HEK293 (cell line): ENCODE results near the gene MAFF.
"Not testable (repeated sequence)": the region's sequence is repeated elsewhere in the genome, so short reads cannot be mapped to it uniquely, and the experiment has no call there.

ENCODE experiments used
- CTCF ChIA-PET: fragments of 350-600 bp; formaldehyde crosslinking; extraction: SDS; loops from one replicate; lab custom pipeline; 2021; ENCODE audit warnings: antibody characterized with exemption; lab: Yijun Ruan, JAX
- POLR2A ChIA-PET: fragments of 300-600 bp; formaldehyde crosslinking; extraction: SDS; loops from one replicate; lab custom pipeline; 2020; ENCODE audit warnings: antibody characterized with exemption, inconsistent platforms; lab: Yijun Ruan, JAX
- H3K27ac ChIP-seq: fragments of 200-500 bp; sonication (Bioruptor generic); 2 replicates; pipeline ENCODE4 v1.5.1; 2014; ENCODE audit warnings: low read depth, low read length, control low read depth, inconsistent platforms; ENCODE audit errors: extremely low read depth
- H3K36me3 ChIP-seq, 2 experiments: fragments of 200-500 bp in 1 of 2; sonication (Bioruptor generic) in 1 of 2; 1 replicate in 1 of 2; 2 replicates in 1 of 2; pipeline ENCODE4 v1.5.1; 2014 to 2017; ENCODE audit warnings: inconsistent platforms in 2 of 2, low read length in 2 of 2; ENCODE audit not compliant: control insufficient read depth in 2 of 2, insufficient read depth in 1 of 2
- H3K4me1 ChIP-seq: fragments of 200-500 bp; sonication (Bioruptor generic); 2 replicates; pipeline ENCODE4 v1.5.1; 2014; ENCODE audit warnings: mild to moderate bottlenecking, low read length, inconsistent platforms; ENCODE audit not compliant: control insufficient read depth, insufficient read depth
- H3K4me3 ChIP-seq: 2 replicates; pipeline ENCODE4 v1.5.1; 2011; ENCODE audit warnings: low read depth, mild to moderate bottlenecking, control low read depth, low read length, moderate library complexity
- H3K9me3 ChIP-seq: fragments of 200-500 bp; sonication (Bioruptor generic); 2 replicates; pipeline ENCODE4 v1.5.1; 2014; ENCODE audit warnings: low read depth, low read length, inconsistent platforms; ENCODE audit not compliant: control insufficient read depth, insufficient read depth
- HOXA7 ChIP-seq: sonication (generic); formaldehyde crosslinking; IDR thresholded peaks from 2 replicates; pipeline ENCODE4 v1.8.1; 2022; ENCODE audit warnings: missing genetic modification reagents, borderline replicate concordance
- KLF10 ChIP-seq: fragments of 450-650 bp; IDR thresholded peaks from 2 replicates; pipeline ENCODE4 v1.5.1; 2018; ENCODE audit warnings: missing biosample characterization, mild to moderate bottlenecking, missing genetic modification characterization
- MEIS1 ChIP-seq: sonication (generic); formaldehyde crosslinking; IDR thresholded peaks from 2 replicates; pipeline ENCODE4 v1.8.1; 2022; ENCODE audit warnings: missing genetic modification reagents, mild to moderate bottlenecking, borderline replicate concordance
- WT1 ChIP-seq: fragments of 450-650 bp; formaldehyde crosslinking; IDR thresholded peaks from 2 replicates; pipeline ENCODE4 v1.5.1; 2016; ENCODE audit warnings: missing biosample characterization, missing genetic modification characterization
- YY2 ChIP-seq: fragments of 450-650 bp; formaldehyde crosslinking; IDR thresholded peaks from 2 replicates; pipeline ENCODE4 v1.5.1; 2016; ENCODE audit warnings: missing biosample characterization, missing genetic modification characterization
- ZBTB7A ChIP-seq: fragments of 450-650 bp; formaldehyde crosslinking; IDR thresholded peaks from 2 replicates; pipeline ENCODE4 v1.5.1; 2016; ENCODE audit warnings: low read depth, missing biosample characterization, missing genetic modification characterization
- ZNF121 ChIP-seq: fragments of 450-650 bp; formaldehyde crosslinking; IDR thresholded peaks from 2 replicates; pipeline ENCODE4 v1.5.1; 2016; ENCODE audit warnings: missing biosample characterization, missing genetic modification characterization
- ZNF132 ChIP-seq: fragments of 450-650 bp; formaldehyde crosslinking; IDR thresholded peaks from 2 replicates; pipeline ENCODE4 v1.5.1; 2017; ENCODE audit warnings: missing biosample characterization, missing genetic modification characterization, borderline replicate concordance
- ZNF138 ChIP-seq: fragments of 450-650 bp; formaldehyde crosslinking; IDR thresholded peaks from 2 replicates; pipeline ENCODE4 v1.5.1; 2016; ENCODE audit warnings: missing biosample characterization, missing genetic modification characterization, borderline replicate concordance
- ZNF335 ChIP-seq: fragments of 450-650 bp; formaldehyde crosslinking; conservative IDR thresholded peaks from 2 replicates; pipeline ENCODE4 v1.5.1; 2016; ENCODE audit warnings: missing biosample characterization, missing genetic modification characterization
- ZNF394 ChIP-seq: fragments of 450-650 bp; formaldehyde crosslinking; IDR thresholded peaks from 2 replicates; pipeline ENCODE4 v1.5.1; 2016; ENCODE audit warnings: missing biosample characterization, missing genetic modification characterization, mild to moderate bottlenecking, moderate library complexity, borderline replicate concordance
- ZNF530 ChIP-seq: fragments of 450-650 bp; formaldehyde crosslinking; IDR thresholded peaks from 2 replicates; pipeline ENCODE4 v1.5.1; 2016; ENCODE audit warnings: low read depth, missing biosample characterization, missing genetic modification characterization
- ZNF701 ChIP-seq: fragments of 450-650 bp; formaldehyde crosslinking; IDR thresholded peaks from 2 replicates; pipeline ENCODE4 v1.5.1; 2016; ENCODE audit warnings: missing biosample characterization, missing genetic modification characterization
- TF ChIP-seq, protein P1 (sequence below): fragments of 450-650 bp; formaldehyde crosslinking; IDR thresholded peaks from 2 replicates; pipeline ENCODE4 v1.5.1; 2016; ENCODE audit warnings: missing biosample characterization, missing genetic modification characterization
- TF ChIP-seq, protein P2 (sequence below): fragments of 450-650 bp; formaldehyde crosslinking; IDR thresholded peaks from 2 replicates; pipeline ENCODE4 v1.5.1; 2016; ENCODE audit warnings: missing biosample characterization, missing genetic modification characterization, low read depth
- TF ChIP-seq, protein P3 (sequence below): fragments of 450-650 bp; formaldehyde crosslinking; IDR thresholded peaks from 2 replicates; pipeline ENCODE4 v1.5.0; 2017; ENCODE audit warnings: missing biosample characterization, missing genetic modification characterization, borderline replicate concordance
- TF ChIP-seq, protein P4 (sequence below): IDR thresholded peaks from 2 replicates; pipeline ENCODE4 v1.6.1; 2011; ENCODE audit warnings: mild to moderate bottlenecking, low read depth, low read length, borderline replicate concordance
- TF ChIP-seq, protein P5 (sequence below): fragments of 450-650 bp; formaldehyde crosslinking; IDR thresholded peaks from 2 replicates; pipeline ENCODE4 v1.5.1; 2016; ENCODE audit warnings: missing biosample characterization, missing genetic modification characterization

The MAFF gene

DNA sequence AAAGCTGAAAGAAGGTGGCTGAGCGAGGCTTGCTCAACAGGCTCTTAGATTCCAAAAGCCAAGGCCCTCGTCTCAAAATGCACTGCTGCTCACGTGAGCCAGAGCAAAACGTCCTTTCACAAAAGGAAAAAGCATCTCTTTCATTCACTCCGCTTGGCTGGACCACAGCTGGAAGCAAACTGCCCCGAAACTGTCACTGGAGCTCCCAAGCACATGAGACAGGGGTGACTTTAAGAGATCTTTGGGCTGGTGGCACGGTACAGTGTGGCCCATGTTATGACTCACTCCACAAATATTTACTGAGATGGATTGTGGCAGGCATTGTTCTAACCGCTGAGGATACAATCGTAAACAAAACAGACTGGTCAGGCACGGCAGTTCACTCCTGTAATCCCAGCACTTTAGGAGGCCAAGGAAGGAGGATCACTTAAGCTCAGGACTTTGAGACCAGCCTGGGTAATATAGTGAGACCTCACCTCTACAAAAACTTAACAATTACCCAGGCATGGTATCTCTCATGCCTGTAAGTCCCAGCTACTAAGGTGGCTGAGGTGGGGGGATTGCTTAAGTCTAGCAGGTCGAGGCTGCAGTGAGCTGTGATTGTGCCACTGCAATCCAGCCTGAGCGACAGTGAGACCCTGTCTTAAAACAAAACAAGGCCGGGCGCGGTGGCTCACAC is 23.7 kb upstream of the MAFF start (continued):
- TF ChIP-seq, protein P1, sequence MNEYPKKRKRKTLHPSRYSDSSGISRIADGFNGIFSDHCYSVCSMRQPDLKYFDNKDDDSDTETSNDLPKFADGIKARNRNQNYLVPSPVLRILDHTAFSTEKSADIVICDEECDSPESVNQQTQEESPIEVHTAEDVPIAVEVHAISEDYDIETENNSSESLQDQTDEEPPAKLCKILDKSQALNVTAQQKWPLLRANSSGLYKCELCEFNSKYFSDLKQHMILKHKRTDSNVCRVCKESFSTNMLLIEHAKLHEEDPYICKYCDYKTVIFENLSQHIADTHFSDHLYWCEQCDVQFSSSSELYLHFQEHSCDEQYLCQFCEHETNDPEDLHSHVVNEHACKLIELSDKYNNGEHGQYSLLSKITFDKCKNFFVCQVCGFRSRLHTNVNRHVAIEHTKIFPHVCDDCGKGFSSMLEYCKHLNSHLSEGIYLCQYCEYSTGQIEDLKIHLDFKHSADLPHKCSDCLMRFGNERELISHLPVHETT (tag by site-specific recombination) = peak; percentile 59; the same call in 1 of the 2 replicates
- TF ChIP-seq, all 188 proteins: peak for 35

DNA sequence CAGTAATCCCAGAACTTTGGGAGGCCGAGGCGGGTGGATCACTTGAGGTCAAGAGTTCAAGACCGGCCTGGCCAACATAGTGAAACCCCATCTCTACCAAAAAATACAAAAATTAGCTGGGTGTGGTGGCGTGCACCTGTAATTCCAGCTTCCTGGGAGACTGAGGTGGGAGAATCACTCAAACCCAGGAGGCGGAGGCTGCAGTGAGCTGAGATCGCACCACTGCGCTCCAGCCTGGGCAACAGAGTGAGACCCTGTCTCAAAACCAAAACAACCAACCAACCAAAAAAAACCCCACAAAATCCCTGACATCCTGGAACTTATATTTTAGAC is 23.2 kb upstream of the MAFF start:
- CTCF ChIA-PET = interaction anchor here (0.6 to 2.5 kb wide), 5 partner anchors 20 to 126 kb away, joined by 3 to 19 read pairs (median 4); no protein-coding TSS in a partner anchor
- POLR2A ChIA-PET = interaction anchor here (0.6 to 2.7 kb wide), 4 partner anchors 11 to 585 kb away, joined by 3 to 12 read pairs (median 3); partner anchors contain the start of genes GGA1 and MAFF
- H3K9me3 ChIP-seq, H3K36me3 ChIP-seq, H3K4me3 ChIP-seq: not testable (repeated sequence)
- TF ChIP-seq ZNF121 (tag by site-specific recombination) = peak; percentile 96
- 0 out of 2 replicates have a peak overlapping the region, but pooled peaks have one; percentile 58 for H3K27ac ChIP-seq
- H3K4me1 ChIP-seq = peaks cover 13% of the 10 kb centered on the region

DNA sequence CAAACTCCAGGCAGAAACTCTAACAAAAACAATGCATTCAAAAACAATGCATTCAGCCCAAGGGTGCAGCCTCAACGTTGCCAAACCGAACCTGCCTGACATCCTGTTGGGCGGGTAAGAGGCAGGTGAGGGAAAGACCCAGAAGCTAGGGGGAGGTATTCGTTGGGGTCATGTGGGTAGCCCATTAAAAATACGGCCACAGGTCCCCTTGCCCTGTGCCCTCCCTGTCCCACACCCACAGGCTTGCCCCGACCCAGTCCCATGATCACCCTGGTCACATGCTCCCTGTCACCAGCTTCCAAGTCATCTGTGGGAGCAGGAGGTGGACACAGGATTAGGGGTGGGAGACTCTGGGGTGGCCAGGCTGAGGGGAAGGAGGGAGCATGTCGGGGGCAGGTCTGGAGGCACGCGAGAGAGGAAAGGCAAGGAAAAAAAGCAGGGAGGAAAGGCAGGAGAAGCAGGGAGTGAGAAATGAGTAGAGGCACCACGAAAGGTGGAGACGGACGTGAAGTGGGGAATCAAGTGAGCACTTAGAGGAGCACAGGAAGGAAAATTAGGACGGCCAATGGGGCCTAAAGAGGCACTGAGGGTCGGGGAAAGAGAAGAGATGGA is 20.8 kb upstream of the MAFF start:
- Histone ChIP-seq H3K4me3 (peak overlapping the region; percentile 77), H3K36me3 (no peaks in the 10 kb centered on the region), H3K9me3 (no peaks in the 10 kb centered on the region), H3K4me1 (peaks cover 13% of the 10 kb centered on the region), H3K27ac (peak overlapping the region; percentile 82)
- CTCF ChIA-PET = interaction anchor here (0.6 to 1.3 kb wide), 3 partner anchors 25 to 574 kb away, joined by 3 to 4 read pairs (median 3); no protein-coding TSS in a partner anchor
- POLR2A ChIA-PET = no interaction called here
- TF ChIP-seq ZNF138 = no peak
- TF ChIP-seq, protein P2, sequence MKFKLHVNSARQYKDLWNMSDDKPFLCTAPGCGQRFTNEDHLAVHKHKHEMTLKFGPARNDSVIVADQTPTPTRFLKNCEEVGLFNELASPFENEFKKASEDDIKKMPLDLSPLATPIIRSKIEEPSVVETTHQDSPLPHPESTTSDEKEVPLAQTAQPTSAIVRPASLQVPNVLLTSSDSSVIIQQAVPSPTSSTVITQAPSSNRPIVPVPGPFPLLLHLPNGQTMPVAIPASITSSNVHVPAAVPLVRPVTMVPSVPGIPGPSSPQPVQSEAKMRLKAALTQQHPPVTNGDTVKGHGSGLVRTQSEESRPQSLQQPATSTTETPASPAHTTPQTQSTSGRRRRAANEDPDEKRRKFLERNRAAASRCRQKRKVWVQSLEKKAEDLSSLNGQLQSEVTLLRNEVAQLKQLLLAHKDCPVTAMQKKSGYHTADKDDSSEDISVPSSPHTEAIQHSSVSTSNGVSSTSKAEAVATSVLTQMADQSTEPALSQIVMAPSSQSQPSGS = no peak
- TF ChIP-seq MEIS1 = no peak
- TF ChIP-seq, protein P3, sequence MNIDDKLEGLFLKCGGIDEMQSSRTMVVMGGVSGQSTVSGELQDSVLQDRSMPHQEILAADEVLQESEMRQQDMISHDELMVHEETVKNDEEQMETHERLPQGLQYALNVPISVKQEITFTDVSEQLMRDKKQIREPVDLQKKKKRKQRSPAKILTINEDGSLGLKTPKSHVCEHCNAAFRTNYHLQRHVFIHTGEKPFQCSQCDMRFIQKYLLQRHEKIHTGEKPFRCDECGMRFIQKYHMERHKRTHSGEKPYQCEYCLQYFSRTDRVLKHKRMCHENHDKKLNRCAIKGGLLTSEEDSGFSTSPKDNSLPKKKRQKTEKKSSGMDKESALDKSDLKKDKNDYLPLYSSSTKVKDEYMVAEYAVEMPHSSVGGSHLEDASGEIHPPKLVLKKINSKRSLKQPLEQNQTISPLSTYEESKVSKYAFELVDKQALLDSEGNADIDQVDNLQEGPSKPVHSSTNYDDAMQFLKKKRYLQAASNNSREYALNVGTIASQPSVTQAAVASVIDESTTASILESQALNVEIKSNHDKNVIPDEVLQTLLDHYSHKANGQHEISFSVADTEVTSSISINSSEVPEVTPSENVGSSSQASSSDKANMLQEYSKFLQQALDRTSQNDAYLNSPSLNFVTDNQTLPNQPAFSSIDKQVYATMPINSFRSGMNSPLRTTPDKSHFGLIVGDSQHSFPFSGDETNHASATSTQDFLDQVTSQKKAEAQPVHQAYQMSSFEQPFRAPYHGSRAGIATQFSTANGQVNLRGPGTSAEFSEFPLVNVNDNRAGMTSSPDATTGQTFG (tag by site-specific recombination) = no peak
- TF ChIP-seq ZNF530 (tag by site-specific recombination) = no peak
- no peak for TF ChIP-seq HOXA7 (CRISPR knock-in tag)
- no peak for TF ChIP-seq ZNF394 (tag by site-specific recombination)
- no peak for TF ChIP-seq ZNF132 (tag by site-specific recombination)
- no peak for TF ChIP-seq ZBTB7A (tag by site-specific recombination)
- peak; percentile 42; the same call in 1 of the 2 replicates for TF ChIP-seq WT1 (tag by site-specific recombination)
- TF ChIP-seq KLF10 (tag by site-specific recombination) = no peak
- TF ChIP-seq, protein P4, sequence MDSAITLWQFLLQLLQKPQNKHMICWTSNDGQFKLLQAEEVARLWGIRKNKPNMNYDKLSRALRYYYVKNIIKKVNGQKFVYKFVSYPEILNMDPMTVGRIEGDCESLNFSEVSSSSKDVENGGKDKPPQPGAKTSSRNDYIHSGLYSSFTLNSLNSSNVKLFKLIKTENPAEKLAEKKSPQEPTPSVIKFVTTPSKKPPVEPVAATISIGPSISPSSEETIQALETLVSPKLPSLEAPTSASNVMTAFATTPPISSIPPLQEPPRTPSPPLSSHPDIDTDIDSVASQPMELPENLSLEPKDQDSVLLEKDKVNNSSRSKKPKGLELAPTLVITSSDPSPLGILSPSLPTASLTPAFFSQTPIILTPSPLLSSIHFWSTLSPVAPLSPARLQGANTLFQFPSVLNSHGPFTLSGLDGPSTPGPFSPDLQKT = no peak
- no peak for TF ChIP-seq ZNF335 (tag by site-specific recombination)
- TF ChIP-seq YY2 (tag by site-specific recombination) = no peak
- TF ChIP-seq ZNF701 = 0 out of 2 replicates have a peak, but pooled peaks have one; percentile 11
- TF ChIP-seq, protein P5, sequence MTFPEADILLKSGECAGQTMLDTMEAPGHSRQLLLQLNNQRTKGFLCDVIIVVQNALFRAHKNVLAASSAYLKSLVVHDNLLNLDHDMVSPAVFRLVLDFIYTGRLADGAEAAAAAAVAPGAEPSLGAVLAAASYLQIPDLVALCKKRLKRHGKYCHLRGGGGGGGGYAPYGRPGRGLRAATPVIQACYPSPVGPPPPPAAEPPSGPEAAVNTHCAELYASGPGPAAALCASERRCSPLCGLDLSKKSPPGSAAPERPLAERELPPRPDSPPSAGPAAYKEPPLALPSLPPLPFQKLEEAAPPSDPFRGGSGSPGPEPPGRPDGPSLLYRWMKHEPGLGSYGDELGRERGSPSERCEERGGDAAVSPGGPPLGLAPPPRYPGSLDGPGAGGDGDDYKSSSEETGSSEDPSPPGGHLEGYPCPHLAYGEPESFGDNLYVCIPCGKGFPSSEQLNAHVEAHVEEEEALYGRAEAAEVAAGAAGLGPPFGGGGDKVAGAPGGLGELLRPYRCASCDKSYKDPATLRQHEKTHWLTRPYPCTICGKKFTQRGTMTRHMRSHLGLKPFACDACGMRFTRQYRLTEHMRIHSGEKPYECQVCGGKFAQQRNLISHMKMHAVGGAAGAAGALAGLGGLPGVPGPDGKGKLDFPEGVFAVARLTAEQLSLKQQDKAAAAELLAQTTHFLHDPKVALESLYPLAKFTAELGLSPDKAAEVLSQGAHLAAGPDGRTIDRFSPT (tag by site-specific recombination) = no peak
